Activated T-helper 2 cell treated with anti-CD3 and anti-CD28 coated beads, Interferon-gamma antibody, Interleukin-2, Interleukin-4, amounts not matched to agents 10 μg/mL and 5 μg/mL and 100 μg/mL, durations not matched to agents 14 hours and 24 hours and 36 hours (primary cell): ENCODE data around the gene SAP30L. TPM values are rescaled to one million over a fixed set of nuclear protein-coding genes. Genes with fewer than 3 reads are reported as not detected.
A peak's percentile ranks its signal among the peaks of the same experiment; 100 is the strongest.

Experiments used
- DNase-seq: peaks from one replicate; pipeline ENCODE4 v3.0.0; 2021; ENCODE audit warnings: low spot score
- H3K27ac Mint-ChIP-seq: one replicate; pipeline ENCODE4 v1.8.0; 2021; ENCODE audit warnings: mixed read lengths
- H3K27me3 Mint-ChIP-seq: one replicate; pipeline ENCODE4 v1.8.0; 2021; ENCODE audit warnings: low read depth, mixed read lengths
- H3K36me3 Mint-ChIP-seq: one replicate; pipeline ENCODE4 v1.8.0; 2021; ENCODE audit warnings: low read depth, mixed read lengths
- H3K4me1 Mint-ChIP-seq: one replicate; pipeline ENCODE4 v1.8.0; 2021; ENCODE audit warnings: low read depth, mixed read lengths
- H3K4me3 Mint-ChIP-seq: one replicate; pipeline ENCODE4 v1.8.0; 2021; ENCODE audit warnings: low read depth, mild to moderate bottlenecking, moderate library complexity, mixed read lengths
- H3K9me3 Mint-ChIP-seq: one replicate; pipeline ENCODE4 v1.8.0; 2021; ENCODE audit warnings: mixed read lengths
- intact Hi-C: fragments of 100-400 bp; cut with micrococcal nuclease; formaldehyde crosslinking; loops from one replicate; pipeline ENCODE4 v1.15.1; 2023
- total RNA-seq: library from RNA; stranded (reverse); gene quantifications from 2 replicates; pipeline ENCODE4 v1.2.3, GENCODE V29; 2022

The SAP30L gene, protein sequence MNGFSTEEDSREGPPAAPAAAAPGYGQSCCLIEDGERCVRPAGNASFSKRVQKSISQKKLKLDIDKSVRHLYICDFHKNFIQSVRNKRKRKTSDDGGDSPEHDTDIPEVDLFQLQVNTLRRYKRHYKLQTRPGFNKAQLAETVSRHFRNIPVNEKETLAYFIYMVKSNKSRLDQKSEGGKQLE
- total RNA-seq, result 35.9 and 36.0 TPM in 2 replicates

DNA sequence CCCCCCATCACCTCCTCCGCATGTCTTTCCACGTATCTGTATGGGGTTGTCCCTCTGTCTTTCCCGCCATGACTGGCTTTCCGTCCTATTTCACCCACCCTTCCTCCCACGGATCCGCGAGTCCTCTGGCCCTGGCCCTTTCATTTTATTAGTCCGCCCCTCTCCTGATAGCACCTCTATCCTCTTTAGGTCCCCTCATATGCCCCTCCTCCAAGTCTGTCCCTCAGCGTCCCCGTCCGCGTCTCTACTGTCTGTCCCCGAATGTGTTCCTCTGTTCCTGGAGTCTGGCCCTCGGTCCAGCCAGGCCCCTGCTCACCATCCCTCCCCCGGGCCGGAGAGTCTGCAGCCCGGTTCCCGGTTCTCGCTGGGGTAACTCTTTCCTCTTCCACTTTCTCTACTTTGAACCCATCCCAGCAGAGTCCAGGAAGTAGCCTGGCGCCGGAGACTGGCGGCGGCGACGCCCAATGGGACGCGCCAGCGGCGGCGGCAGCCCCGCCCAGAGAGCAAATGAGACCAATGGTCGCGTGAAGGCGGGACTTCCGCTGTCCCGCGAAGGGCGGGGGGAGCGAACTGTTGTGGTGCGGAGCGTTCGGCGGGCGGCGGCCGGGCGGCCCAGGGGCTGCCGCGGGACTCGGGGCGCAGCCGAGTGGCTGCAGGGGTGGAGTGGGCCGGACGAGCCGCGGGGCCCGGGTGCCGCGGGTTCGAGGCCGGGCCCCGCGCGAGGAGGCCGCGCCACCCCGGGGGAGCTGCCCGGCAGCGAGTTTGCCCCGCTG lies at the start of gene SAP30L:
TSS of gene SAP30L (plus strand) at position 576 of the 773 bp plus-strand sequence. CDS start 608 bp downstream, outside the sequence.
- H3K9me3 Mint-ChIP-seq, result no peaks in the 10 kb centered on the region
- H3K36me3 Mint-ChIP-seq, result peaks cover 28% of the 10 kb centered on the region
- H3K27me3 Mint-ChIP-seq, result no peaks in the 10 kb centered on the region
- peak within 1 kb of the TSS; percentile 98 for H3K4me3 Mint-ChIP-seq
- intact Hi-C loops, result loop anchor here (1.0 to 10.0 kb wide), 6 partner anchors 251 to 499 kb away; partner anchors contain the start of genes CNOT8, FAM114A2, GALNT10 and LARP1
- peak within 1 kb of the TSS; percentile 94 for H3K27ac Mint-ChIP-seq
- DNase-seq, result peak; percentile 96
- peaks cover 31% of the 10 kb centered on the region for H3K4me1 Mint-ChIP-seq

DNA sequence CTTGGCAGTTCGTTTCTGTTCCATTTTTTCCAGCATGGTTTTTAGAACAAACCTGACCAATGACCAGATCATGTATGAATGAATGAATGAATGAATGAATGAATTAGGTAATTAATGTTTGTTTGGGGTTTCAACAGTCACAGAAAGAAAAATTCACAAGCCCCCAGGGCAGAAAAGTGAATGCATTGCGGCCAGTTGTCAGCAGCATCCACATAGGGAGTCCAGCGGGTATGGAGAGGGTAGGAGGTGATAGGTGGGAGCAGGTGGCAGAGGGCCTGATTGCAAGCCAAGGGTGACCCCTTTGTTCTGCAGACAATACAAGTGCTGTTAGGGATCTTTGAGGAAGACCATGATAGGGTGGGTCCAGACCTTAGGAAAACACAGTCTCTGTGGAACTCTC lies 49.7 kb upstream of the SAP30L start:
- no peaks in the 10 kb centered on the region for H3K4me1 Mint-ChIP-seq
- intact Hi-C loops, result no loop called here
- no peak for DNase-seq
- H3K36me3 Mint-ChIP-seq, result peaks cover 16% of the 10 kb centered on the region
- no peak overlapping the region for H3K27ac Mint-ChIP-seq
- H3K4me3 Mint-ChIP-seq, result no peak overlapping the region
- no peaks in the 10 kb centered on the region for H3K9me3 Mint-ChIP-seq
- no peaks in the 10 kb centered on the region for H3K27me3 Mint-ChIP-seq

DNA sequence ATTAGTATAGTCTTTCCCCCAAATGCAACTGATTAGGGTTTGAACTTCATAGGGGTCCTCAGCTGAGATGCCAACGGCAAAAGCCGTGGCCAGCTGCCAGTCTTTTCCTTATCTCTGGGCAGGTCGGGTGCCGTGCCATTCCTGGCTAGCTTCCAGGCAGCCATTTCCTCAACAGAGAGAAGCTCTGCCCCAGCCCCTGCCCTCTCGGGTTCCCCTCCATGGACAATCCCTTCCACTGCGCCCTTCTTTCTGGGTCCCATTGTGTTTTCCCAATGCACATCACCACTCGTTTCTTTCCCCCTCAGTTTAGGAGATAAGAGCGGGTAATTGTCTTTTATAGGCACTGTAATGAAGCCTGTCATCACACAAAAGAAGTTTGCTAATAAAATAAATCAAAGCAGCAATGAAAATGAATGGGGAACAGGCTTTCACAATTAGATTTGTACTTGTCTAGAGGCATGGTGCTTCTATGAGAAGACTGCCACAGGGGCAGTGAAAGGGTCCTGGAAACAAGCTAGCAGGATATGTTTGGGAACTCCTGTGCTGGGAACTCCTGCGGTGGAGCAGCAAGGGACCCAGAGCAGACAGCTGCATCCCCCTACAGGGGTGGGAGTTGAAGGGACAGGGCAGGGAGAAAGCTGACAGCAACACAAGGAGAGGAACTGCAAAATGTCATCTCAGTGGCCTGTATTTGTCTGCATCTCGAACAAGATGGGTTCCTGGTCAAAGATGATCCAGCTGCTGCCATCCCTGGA lies 48.0 kb upstream of the SAP30L start:
- no peaks in the 10 kb centered on the region for H3K27me3 Mint-ChIP-seq
- H3K27ac Mint-ChIP-seq, result no peak overlapping the region
- no peaks in the 10 kb centered on the region for H3K9me3 Mint-ChIP-seq
- H3K4me1 Mint-ChIP-seq, result no peaks in the 10 kb centered on the region
- intact Hi-C loops, result no loop called here
- no peak overlapping the region for H3K4me3 Mint-ChIP-seq
- DNase-seq, result no peak
- peaks cover 5% of the 10 kb centered on the region for H3K36me3 Mint-ChIP-seq

DNA sequence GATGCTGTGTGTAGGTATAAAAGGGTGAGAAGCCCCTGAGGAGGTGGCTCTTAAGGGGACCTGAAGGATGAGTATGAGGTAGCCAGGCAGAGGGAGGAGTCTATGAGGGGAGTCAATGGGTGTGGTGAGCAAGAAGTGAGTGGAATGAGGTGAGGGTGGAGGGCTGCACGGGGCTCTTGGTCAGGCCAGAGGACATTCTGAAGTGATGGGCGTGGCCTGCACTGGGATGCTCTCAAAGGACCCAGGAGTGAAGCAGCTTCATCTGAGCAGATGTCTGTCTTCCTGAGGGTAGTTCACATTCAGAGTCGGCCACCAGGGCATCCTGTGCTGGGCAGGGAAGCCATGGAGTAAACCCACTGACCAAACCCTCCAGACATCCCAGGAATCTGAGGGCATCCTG lies 45.1 kb upstream of the SAP30L start:
- H3K27me3 Mint-ChIP-seq, result no peaks in the 10 kb centered on the region
- no peaks in the 10 kb centered on the region for H3K9me3 Mint-ChIP-seq
- intact Hi-C loops, result no loop called here
- peaks cover 8% of the 10 kb centered on the region for H3K36me3 Mint-ChIP-seq
- no peak overlapping the region for H3K4me3 Mint-ChIP-seq
- no peak overlapping the region for H3K27ac Mint-ChIP-seq
- peaks cover 9% of the 10 kb centered on the region for H3K4me1 Mint-ChIP-seq
- DNase-seq, result no peak

DNA sequence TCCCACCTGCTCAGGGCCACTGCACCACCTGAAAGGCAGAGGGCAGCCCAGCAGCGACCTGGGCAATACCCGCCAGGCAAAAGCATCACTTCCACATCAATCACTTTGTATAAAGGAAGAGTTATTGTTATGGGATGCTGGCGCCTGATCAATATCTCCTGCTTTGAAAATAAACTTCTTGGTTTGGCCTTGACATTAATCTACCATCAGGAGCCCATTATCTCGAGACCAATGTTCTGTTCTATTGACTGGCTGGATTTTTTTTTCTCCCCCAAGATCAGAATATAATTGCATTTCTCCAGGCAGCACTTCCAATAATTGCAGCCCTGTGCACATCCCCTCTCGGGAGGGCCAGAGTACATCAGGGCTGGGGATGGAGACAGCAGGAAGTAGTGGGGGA lies 44.4 kb upstream of the SAP30L start:
- intact Hi-C loops, result no loop called here
- H3K36me3 Mint-ChIP-seq, result peaks cover 8% of the 10 kb centered on the region
- H3K9me3 Mint-ChIP-seq, result no peaks in the 10 kb centered on the region
- peaks cover 9% of the 10 kb centered on the region for H3K4me1 Mint-ChIP-seq
- H3K27ac Mint-ChIP-seq, result no peak overlapping the region
- no peak overlapping the region for H3K4me3 Mint-ChIP-seq
- no peak for DNase-seq
- H3K27me3 Mint-ChIP-seq, result no peaks in the 10 kb centered on the region

DNA sequence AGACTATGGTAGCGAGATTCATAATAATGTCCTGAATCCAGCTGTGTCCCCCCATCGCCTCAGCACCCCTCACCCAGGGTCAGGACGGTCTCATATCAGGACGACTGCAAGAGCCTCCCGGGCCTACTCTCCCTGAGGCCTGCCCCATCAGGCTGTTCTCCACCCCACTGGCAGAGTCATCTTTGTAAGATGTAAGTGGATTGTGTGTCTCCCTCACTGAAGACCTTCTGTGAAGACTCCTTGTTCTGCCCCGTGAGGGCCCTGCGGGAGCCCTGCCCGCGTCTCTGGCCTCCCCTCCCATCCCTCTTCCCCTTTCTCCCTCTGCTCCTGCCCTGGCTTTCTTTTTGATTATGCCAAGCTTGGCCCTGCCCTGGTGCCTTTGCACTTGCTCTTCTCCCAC lies 43.9 kb upstream of the SAP30L start:
- H3K27ac Mint-ChIP-seq, result no peak overlapping the region
- intact Hi-C loops, result no loop called here
- H3K27me3 Mint-ChIP-seq, result no peaks in the 10 kb centered on the region
- H3K36me3 Mint-ChIP-seq, result peaks cover 8% of the 10 kb centered on the region
- no peak for DNase-seq
- H3K4me3 Mint-ChIP-seq, result no peak overlapping the region
- no peaks in the 10 kb centered on the region for H3K9me3 Mint-ChIP-seq
- H3K4me1 Mint-ChIP-seq, result peaks cover 9% of the 10 kb centered on the region

DNA sequence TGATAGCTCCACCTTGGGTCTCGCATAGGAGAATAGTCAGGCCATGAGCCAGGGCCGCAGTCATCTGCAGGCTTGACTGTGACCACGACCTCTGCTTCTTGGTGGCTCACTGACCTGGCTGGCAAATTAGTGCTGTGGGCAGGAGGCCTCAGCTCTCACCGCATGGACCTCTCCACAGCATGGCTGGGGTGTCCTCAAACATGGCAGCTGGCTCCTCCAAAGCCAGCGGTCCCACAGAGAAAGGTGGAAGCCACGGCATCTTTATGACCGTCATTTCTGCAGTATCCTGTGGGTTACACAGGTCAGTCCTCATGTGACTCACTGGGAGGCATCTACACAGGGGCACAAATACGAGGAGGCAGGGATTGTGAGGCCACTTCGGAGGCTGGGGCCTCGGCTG lies 43.2 kb upstream of the SAP30L start:
- Mint-ChIP-seq H3K27ac (no peak overlapping the region), H3K9me3 (no peaks in the 10 kb centered on the region), H3K4me3 (no peak overlapping the region), H3K36me3 (peaks cover 8% of the 10 kb centered on the region), H3K27me3 (no peaks in the 10 kb centered on the region), H3K4me1 (peaks cover 9% of the 10 kb centered on the region)
- no peak for DNase-seq
- intact Hi-C loops, result no loop called here

DNA sequence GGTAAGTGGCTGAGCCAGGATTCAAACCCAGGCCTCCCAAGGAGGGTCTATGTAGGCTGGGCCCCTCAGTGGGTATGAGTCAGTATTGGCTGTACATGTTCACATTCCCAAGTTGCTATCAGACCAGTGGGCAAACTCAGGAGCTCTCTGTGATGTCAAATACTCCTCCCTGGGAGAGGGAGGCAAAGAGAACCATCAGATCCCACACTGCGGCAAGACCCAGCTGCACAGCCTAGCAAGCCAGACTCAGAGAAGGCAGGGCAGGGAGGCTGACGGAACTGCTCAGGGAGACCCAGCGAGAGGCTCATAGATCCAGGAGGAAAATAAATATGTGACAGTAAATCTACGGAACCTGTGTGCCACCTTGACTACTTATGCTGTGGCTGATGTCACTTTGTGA lies 42.6 kb upstream of the SAP30L start:
- H3K27me3 Mint-ChIP-seq, result no peaks in the 10 kb centered on the region
- H3K27ac Mint-ChIP-seq, result no peak overlapping the region
- peaks cover 8% of the 10 kb centered on the region for H3K36me3 Mint-ChIP-seq
- no peak overlapping the region for H3K4me3 Mint-ChIP-seq
- intact Hi-C loops, result no loop called here
- no peak for DNase-seq
- no peaks in the 10 kb centered on the region for H3K9me3 Mint-ChIP-seq
- peaks cover 9% of the 10 kb centered on the region for H3K4me1 Mint-ChIP-seq

DNA sequence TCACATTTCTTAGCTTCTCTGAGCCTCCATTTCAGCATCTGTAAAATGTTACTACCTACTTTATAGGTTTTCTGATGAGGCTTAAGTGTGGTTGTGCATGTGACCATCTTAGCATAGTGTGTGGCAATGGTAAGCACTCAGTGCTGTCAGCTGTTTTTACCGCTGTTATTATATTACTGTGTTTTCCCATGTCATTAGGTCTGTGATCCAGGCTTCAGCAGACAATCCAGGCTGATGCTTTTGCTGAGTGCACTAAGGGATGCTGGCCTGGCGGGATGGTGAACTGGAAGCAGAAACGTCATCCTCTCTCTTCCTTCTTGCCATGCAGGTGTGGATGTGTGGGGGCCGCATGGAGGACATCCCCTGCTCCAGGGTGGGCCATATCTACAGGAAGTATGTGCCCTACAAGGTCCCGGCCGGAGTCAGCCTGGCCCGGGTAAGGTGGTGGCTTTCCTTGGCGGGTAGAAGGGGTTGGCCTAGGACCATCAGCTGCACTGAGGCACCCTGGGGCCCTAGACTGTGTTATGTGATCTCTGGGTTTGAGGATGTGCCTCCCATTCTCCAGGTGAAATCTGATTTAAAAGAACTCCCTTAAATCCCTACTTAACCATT lies 41.9 kb upstream of the SAP30L start:
- Mint-ChIP-seq H3K27ac (no peak overlapping the region), H3K27me3 (no peaks in the 10 kb centered on the region), H3K9me3 (no peaks in the 10 kb centered on the region), H3K4me3 (no peak overlapping the region), H3K36me3 (peaks cover 8% of the 10 kb centered on the region), H3K4me1 (peaks cover 9% of the 10 kb centered on the region)
- DNase-seq, result no peak
- intact Hi-C loops, result loop anchor here (2.0 kb wide), 1 partner anchor 223 kb away; no protein-coding TSS in a partner anchor

DNA sequence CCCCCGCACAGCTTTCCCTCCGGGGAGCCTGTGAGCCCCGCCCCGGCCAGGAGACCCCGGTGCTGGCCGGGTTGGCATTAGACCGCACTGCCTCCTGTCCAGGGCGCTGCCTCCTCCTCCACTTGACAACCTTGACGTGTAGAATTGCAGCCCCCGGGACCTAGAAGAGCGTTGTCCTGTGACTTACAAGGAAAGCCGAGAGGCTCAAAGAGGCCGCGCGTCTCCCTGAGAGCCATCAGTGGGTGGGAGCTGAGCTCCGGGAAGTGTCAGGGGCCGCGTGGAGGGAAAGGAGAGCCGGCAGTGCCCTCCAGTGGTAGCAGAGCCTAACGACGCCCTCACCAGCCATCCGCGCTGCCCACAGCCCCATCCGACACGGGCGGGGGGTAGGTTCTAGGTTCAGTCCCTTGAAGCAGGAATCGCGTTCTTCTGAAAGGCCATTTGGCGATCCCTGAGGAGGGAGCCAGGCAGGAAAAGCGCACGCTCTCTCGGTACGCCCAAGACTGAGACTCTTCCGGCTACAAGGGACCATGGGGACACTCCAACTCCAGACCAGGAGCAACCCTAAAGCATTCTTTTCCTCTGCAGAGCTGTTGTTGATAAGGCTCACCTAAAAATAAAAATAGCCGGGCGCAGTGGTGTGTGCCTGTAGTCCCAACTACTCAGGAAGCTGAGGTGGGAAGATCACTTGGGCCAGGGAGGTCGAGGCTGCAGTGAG lies 40.6 kb upstream of the SAP30L start:
- intact Hi-C loops, result loop anchor here (1.0 to 2.0 kb wide), 3 partner anchors 224 to 431 kb away; no protein-coding TSS in a partner anchor
- DNase-seq, result peak; percentile 56
- no peak overlapping the region for H3K27ac Mint-ChIP-seq
- peak overlapping the region; percentile 26 for H3K4me3 Mint-ChIP-seq
- H3K27me3 Mint-ChIP-seq, result no peaks in the 10 kb centered on the region
- H3K9me3 Mint-ChIP-seq, result no peaks in the 10 kb centered on the region
- peaks cover 8% of the 10 kb centered on the region for H3K36me3 Mint-ChIP-seq
- H3K4me1 Mint-ChIP-seq, result peaks cover 9% of the 10 kb centered on the region

DNA sequence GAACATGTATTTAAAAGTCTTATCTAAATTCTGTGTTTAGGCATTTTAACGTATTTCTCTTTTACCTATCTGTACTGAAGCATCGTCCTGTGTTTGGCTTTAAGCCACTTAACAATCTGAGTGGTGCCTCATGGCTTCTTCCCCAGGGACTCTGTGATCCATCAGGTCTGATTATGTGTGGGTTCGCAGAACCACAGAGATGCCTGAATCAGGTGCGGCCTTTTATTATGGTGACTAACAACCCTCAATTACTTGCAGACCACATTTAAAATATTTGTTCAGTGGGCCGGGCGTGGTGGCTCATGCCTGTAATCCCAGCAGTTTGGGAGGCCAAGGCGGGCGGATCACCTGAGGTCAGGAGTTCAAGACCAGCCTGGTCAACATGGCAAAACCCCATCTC lies 39.6 kb upstream of the SAP30L start:
- H3K27ac Mint-ChIP-seq, result no peak overlapping the region
- intact Hi-C loops, result no loop called here
- H3K27me3 Mint-ChIP-seq, result no peaks in the 10 kb centered on the region
- peaks cover 9% of the 10 kb centered on the region for H3K4me1 Mint-ChIP-seq
- no peak for DNase-seq
- H3K4me3 Mint-ChIP-seq, result no peak overlapping the region
- peaks cover 15% of the 10 kb centered on the region for H3K36me3 Mint-ChIP-seq
- no peaks in the 10 kb centered on the region for H3K9me3 Mint-ChIP-seq

DNA sequence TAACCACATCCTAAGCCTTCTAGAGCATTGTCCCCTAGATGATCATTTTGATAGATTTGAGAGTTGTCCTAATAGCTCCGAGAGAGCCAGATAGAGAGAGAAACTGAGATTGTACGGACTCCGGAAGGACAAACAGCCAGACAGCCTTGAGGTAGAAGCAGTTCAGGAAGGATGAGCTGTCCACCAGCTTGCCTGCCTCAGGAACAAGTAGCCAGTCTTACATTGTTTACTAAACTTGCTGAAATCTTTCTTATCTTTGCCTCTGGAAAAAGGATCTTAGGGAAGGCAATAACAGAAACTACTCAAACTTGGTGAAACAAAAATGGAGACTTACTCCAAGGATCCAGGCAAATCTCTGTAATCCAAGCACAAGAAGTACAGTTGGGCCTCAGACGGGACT lies 39.0 kb upstream of the SAP30L start:
- intact Hi-C loops, result no loop called here
- Mint-ChIP-seq H3K27me3 (no peaks in the 10 kb centered on the region), H3K4me1 (peaks cover 9% of the 10 kb centered on the region), H3K9me3 (no peaks in the 10 kb centered on the region), H3K4me3 (no peak overlapping the region), H3K36me3 (peaks cover 21% of the 10 kb centered on the region), H3K27ac (no peak overlapping the region)
- no peak for DNase-seq
